ENCODE measurements around the gene JAKMIP1.

- TF ChIP-seq YY1 (IDR thresholded peaks at IDR 0.05; ENCODE audit: insufficient read depth, insufficient read length) (no peak), ZNF274 (IDR thresholded peaks at IDR 0.05; ENCODE audit: low read depth, low read length) (no peak), SUZ12 (IDR thresholded peaks at IDR 0.05; ENCODE audit: extremely low read depth, insufficient read depth, insufficient read length) (no peak)
Observed at GRCh38 chr4:6137747-6138135, 62.6 kb downstream of the JAKMIP1 start.

Measured in NT2/D1 (cell line).